8988T (cell line): ENCODE data around the gene PDE8B.

Source experiments
- DNase-seq: peaks from one replicate; pipeline ENCODE4 v3.0.0; 2011

PDE8B gene

DNA sequence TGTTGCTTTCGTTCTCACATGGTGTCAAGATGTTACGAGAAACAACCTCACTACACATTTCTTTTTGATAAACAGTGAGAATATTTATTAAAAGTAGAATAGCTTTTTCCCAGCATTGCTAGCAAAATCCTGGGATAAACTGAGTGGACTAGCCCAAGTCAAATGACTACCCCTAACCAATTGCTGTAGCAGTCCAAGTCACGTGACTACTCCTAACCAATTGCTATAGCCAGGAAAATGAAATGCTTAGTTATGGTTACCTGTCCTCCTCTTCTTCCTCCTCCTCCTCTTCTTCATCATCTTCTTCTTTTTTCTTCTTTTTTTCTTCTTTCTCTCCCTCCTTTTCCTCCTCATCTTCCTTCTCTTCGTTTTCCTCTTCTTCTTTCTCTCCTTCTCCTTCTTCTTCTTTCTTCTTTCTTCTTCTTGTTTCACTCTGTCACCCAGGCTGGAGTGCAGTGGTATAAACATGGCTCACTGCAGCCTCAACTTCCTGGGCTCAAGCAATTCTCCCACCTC lies 85.4 kb downstream of the PDE8B start:
- DNase-seq: no peak

DNA sequence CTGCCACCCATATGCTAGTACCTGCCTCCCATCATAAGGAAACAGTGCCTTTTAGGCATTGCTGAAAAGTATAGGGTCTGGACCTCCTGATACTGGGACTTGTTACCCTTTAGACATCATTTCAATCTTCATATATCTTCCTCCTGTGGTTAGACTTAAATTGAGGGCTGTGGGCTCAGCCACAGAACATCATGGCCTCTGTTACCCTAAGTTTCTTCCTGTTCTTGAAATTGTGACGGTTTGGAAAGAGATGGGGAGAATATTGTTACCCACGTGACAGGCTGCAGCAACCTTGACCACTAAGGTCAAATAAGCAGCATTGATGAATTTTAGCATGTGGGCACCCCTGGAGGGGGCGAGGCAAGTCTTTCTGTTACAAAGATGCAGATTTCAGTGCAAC lies 87.7 kb downstream of the PDE8B start:
- no peak for DNase-seq

DNA sequence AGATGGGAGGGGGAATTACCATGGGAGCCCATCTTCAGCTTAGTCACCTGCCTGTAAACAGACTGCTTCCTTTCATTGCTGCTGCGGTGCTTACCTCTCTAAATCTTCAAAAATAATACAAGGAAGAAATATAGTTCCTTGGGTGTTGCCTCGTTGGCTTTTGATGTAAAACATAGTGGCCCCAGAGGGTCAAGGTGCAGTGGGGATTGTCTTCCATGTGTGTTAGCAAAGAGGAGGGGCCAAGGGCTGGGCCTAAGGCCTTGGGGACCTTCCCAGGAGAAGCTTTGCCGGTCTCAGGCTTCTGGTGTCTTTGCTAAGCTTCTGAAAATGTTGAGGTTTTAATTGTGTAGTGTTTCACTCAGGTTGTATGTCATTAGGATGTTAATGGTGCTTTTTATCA lies 90.0 kb downstream of the PDE8B start:
- DNase-seq: no peak

DNA sequence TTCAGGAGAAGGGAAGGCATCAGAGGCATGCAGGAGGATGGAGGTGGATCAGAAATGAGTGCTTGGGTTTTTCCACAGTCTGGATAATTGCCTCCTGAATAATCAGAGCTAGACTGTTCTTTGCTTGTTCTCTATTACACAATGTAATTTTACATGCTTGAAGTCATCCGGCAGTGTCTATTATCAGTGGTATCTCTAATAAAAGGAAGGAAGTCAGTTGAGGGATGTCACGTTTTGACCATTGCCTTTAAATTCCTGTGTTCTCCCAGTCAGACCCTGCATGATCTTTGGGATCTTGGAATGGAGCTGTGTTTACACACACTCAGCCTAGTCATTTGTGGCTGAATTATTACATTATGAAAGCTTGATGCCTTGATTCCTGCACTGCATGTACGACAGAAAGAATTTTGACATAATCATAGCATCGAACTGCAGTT lies 91.0 kb downstream of the PDE8B start:
- DNase-seq: no peak

DNA sequence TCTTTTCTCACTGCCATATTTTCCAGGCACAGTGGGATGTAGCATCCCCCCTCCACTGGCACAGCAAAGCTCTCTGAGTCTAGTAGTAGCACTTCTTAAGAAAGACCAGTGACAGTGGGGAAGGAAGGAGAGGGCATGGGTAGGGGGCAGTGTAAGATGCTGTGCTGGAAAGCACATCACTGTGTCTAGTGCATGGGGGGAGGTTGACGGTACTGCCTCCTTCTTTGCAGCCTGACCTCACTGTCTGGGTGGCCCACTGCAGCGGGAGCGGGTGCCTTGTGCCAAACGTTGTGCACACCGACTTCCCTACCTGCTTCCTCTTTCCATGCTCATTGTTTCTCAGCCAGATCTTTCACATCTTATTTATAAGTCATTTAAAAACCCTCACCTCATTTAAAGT lies 91.8 kb downstream of the PDE8B start:
- no peak for DNase-seq

DNA sequence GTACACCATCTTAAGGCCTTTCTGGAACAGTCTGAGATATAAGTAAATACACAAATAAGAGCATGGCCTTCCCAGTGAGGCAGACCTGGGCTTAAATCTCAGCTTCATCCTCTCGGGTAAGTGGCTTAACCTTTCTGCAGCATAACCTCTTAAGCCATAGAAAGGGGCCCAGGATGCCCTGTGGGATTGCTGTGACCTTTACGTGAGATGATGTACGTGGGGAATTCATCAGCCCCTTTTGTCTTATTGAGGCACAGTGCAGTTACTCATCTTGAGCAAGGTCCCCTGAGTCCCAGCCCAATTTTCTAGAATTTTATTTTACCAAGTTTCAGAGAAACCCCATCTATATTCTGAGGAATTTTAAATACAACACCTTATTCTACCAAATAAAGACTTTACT lies 92.2 kb downstream of the PDE8B start:
- no peak for DNase-seq

DNA sequence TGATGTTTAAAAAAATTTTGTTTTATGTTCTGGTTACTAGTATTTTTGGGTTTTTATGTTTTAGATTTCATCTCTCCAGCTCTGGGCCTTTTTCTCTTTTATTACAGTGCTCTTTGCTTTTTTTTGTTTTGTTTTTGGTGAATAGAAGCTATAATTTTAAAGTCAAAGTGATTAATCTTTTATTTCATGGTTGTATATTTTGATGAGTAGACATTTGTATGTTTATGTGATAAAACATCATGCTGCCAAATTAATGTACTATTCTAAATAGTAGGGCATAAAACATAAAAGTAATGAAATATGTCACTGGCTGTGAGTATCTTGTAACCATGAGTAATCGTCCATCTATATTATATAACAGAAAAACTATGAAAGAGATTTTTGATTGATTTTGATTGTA lies 93.9 kb downstream of the PDE8B start:
- no peak for DNase-seq

DNA sequence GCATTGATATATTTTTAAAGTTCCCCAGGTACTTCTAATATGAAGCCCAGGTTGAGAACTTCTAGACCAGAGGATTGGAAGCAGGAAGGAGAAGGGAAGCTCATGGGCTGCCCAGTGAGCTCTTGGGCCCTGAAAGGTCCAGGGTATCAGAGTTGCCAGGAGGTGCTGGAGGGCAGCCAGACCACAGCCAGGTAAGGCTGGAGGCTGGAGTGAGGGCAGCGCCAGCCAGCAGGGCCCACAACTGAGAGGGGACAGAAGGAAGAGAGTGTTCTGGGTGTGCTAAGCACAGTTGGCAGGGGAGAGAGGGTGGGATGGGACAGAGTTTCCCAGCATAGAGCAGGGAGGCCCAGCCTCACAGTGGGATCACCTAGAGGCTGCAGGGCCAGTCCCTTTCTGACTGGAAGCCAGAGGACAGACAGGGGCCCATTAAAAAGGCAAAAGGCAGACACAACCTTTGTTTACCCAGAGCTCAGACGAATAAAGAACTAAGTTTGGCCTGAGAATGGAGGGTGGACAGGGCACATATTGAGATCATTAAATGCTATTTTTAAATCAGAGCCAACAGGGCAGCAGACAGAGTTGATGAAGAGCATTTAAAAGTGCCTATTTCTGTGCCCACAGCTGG lies 94.9 kb downstream of the PDE8B start:
- DNase-seq: no peak

DNA sequence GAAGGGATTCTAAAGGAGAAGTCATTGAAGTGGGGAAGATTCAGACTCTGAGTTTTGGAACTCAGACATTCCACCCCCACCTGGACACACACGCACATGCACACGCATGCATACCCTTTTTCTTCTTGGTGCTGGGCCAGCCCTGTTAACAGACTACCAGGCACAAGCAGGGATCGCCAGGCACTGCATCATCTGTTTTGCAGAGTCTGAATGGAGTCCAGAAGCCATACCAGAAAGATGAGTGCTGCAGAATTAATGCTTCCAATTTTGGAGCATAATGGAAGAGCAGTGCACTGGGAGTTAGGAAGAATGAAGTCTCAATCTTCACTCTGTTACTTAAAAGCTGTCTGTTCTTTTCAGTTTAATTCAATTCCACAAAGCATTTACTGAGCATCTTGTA lies 95.5 kb downstream of the PDE8B start:
- DNase-seq: no peak

DNA sequence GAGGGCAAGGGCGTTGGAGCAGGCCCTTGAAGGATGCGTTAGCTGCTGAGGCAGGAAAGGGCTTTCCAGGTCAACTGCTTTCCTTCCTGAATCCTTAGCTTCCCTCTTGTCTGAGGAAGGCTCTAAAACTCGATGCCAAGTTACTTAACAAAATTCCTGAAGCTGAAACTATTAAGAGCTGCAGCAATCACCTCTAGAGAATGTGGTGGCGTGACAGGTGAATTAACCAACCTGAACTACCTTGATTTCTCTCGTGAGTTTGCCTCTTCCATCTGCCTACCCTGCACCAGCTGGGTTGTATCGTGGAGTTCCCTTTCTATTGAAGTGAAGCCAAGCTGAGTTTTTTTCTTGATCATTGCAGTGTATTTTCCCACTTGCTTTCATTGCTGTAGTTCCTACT lies 96.1 kb downstream of the PDE8B start:
- DNase-seq: no peak

DNA sequence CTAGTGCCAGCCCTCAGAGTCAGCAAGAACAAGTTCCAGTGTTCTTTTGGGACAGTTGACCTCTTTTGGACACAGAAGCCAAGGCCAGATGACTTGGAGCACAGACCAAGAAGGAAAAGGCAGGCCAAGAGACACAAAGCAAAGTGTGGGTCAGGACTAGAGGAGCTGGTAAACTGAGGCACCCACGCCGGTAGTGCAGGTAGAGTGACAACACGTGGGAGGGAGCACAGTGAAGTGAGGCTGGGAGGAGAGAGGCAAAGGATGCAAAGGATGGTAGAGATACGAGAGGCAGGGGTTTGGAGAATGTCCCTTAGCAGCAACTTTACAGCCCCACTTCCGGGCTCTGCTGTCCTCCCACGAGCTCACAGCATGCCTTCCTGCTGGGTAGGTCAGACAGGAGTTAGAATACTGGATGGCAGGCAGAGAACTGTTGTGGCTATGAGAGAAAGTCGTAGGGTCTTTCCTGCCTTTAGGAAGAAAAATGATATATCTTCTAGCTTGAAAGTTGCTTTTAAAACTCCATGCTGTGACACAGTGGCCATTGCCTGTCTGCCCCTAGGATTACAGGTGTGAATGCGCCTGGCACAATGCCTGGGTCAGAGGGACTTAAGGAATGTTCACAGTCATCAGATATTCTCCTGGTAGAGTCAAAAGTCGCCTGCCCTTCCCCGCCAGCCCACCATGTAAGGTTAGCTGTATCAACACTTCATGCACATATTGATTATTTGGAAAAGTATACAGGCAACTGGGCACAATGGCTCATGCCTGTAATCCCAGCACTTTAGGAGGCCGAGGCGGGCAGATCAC lies 97.9 kb downstream of the PDE8B start:
- no peak for DNase-seq

DNA sequence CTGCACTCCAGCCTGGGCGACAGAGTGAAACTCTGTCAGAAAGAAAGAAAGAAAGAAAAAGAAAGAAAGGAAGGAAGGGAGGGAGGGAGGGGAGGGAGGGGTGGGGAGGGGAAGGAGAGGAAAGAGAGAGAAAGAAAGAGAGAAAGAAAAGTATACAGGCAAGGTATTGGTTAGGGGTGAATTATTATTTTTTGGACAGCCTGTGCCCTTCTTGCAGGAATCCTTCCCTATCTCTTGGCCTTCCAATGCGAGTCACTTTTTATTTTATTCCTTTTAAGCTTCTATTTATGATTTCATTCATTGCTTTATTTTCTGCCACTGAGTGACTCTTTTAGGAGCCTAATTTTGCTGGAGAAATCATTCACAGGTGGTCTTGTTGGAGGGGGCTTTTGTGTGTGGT lies 98.7 kb downstream of the PDE8B start:
- no peak for DNase-seq

DNA sequence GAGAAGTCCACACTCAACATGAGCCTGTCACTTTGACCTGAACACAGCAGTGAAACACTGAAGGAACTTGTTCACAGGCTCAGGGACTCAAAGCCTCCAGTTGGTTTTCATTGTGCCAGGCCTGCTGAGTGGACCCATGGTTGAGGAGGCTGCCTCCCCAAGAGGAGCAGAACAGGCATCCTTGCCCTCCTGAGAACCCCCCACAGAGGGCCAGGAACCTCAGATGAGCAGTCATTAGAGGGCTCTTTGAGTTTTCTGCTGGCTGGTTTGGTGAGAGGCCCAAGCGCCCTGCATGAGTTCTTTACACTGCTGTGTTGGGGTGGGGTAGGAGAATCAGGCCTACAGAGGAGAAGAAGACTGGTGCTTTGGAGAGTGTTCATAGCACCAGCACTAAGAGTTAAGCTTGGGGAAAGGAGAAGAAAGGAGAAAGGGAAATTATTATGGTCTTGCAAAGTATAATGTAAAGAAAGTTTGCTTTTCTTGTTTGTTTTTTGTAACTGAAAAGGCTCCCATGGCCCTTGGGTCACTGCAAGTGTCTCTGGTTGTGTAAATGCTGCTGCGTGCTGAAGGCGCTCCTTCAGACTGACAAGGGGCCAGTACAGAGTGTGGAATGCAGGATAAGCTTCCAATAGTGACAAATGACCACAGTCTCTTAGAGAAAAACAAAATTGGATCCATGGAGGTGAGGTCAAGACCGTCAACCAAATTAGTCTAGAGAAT lies 100.2 kb downstream of the PDE8B start:
- DNase-seq: no peak

DNA sequence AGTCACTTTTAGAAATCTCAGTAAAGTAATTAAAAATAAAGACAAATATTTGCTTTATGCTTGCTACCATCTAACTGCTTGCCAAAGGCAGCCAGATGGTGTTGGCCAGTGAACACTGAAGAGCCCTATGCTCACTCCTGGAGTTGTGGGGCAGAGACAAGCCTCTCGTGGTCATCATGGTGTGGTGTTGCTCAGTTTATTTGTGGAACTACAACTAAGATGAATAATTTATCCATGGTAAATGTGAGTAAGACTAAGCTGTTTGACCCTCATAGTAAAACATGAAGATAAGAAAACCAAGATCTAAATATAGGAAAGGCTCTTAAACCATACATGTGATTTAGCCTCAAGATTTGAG lies 100.7 kb downstream of the PDE8B start:
- no peak for DNase-seq

DNA sequence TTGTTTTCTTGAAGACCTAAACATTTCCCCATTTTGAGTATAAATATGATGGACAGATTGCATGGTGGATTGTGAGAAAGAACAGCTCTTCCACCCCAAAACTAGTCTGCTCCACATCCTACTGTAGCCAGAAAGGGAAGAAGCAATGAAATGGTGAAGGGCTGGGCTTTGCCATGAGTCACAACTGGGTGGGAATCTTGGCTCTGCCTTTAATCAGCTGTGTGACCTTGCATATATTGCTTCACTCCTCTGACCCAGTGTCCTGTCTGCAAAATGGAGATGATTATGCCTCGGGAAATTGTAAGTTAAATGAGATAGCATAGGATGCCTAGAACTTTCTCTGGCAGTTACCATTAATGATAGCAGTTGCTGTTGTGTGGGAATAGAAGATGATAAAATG lies 101.9 kb downstream of the PDE8B start:
- DNase-seq: no peak

DNA sequence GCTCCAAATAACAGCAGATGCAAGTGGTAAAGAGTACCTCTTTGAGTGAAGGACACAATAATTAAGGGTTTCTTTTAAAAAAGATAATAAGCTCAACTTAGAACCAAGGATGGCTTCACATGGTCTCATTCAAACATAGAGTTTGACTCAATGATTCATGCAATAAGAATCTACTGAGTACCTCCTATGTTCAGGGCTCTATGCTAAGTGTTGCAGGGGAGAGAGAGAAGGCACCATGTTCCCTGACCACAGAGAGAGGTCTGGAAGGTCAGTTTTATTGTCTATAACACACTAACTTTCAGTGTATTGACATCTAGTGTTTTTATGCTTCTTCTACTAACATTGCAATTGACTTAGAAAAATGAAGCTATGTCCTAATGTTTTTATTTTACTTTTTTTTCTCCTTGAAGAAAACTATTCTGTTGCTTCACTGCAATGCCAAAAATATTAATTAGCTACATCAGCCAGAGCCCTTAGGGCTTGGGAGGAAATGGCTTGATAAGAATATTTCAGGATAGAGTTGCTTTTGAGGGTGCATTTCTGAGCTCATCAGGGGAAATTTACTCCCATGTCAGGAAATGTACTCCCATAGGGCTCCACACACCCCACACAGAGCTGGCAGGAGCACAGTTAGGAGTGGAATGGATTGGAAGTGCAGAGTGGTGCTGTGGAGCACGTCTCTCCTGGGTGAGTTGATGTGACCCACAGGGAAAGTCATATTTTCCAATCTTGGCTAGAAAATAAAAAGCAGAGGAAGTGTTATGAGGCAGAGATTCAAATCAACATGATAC lies 106.6 kb downstream of the PDE8B start:
- DNase-seq: no peak

DNA sequence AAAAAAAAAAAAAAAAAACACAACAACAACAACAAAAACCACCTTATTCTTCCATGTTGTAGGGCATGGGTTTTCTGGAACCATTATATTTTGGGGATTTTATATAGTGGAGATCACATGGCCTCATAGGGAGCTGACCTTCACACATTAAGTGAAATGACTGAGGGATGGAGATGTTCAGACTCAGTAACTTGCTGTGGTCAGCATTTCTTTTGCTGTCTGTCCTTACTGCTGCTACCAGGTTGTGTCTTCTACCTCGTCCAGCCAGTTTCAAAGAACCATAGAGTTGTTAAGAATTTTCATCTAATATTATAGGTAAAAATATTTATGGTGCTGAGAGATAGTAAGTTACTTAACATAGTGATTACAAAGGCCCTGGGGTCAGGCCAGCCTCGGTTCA lies 107.6 kb downstream of the PDE8B start:
- no peak for DNase-seq

DNA sequence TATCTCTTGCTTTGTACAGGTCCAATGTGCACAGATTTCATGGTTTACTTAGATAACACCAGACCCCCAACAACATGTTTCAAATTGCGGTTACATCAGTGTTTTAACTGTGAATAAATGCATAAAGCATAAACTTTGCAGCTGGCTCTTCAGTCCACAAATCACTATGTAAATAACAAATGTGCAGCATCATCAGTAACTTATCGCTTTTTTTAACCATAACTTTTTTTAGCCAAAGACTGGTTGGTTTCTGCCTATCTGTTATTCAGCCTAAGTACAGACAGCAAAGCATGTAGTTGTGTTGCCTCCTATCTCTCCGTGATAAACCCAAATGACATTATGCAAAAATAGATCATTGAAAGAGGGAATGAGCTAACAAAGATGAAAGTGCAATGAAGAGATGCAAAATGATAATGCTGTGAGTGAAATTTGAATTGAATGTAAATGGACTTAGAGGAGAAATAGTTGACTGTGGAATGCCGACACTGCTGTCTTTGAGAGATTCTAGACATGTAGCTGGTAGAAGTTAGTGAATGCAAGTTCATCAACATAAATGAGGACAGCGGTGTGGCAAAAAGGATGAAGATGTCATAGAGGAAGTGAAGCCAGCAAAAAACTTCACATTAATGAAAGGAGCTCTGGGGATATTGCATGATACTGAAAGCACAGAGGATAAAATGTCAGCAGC lies 108.8 kb downstream of the PDE8B start:
- DNase-seq: no peak

DNA sequence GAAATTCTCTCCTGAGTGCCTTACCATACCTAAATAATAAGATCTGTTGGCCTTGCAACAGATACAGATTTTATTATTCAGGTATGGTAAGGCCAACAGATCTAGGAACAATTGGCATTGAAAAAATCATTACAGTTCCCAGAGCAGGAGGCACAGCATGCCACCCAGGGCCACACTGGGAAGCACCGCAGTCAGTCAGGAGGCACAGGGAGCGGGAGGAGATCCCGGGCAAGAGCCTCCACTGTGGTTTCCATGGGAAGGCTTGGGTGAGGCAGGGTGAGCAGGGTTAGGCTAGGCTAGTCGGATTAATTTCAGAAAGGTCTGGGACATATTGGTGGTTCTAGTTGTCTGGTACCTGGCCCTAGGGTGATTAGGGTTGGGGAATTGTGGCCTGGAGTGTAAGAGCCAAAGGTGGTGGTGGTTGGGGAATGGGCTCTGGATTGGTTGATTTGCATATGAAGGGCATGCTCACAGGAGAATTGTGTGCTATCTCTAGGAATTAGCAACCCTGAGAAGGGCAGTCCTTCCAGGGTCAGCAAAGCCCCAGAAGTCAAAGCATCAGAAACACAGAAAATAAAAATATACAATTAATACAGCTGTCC lies 111.4 kb downstream of the PDE8B start:
- no peak for DNase-seq

DNA sequence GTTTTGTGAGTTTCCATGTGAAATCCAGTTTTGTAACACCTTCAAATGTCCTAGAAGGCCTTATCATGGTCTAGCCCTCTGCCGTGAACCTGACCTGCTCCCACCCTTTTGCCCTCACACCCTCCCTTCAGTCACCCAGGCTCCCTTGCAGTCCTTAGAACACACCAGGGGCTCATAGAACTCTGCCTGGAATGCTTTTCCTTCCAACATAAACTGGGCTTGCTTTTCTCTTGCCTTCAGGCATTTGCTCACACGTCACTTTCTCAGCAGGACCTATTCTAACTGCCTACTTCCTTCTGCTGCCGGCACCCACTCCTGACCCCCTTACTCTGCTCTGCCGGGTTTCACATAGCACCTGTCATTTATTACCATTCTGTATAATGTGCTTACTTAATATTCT lies 111.9 kb downstream of the PDE8B start:
- no peak for DNase-seq

DNA sequence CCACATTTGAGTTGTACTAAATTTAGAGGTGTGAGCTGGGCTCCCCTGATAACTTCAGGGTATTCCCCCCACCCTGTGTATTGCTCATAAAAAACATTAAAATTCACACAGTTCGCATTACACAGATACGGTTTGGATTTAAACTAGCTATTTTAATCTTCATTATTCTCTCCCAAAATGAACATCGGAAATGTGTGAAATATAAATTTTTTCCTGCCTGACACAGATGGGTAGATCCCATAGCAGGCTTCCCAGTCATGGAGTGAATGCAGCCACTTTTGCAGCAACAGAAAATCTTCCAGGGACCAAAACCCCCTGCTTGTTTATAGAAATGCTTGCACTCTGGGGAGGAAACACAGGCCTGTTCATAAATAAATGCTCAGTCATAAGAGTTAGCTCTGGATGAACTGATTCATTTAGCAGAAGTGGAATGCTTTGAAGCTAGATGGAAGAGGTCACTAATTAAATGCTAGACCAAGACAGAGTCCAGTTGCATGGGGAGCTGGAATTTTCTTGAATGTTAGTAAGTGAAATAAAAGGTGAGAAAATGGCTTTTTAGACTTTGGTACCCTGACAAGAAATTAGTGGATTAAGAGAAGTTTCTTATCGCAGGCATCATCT lies 115.6 kb downstream of the PDE8B start:
- no peak for DNase-seq
